Measurements from ENCODE around the gene MORC2. TPM values are rescaled to one million over a fixed set of nuclear protein-coding genes. Genes with fewer than 3 reads are reported as not detected.
A peak's percentile ranks its signal among the peaks of the same experiment; 100 is the strongest.

MORC2 gene
- total and polyA plus RNA-seq, 4 donors = 15.2 to 35.1 (median 28.1) TPM

GRCh38 chr22:30892286-30892685, 76.3 kb downstream of the MORC2 start:
- no peaks in the 10 kb centered on the region for H3K27me3 ChIP-seq (ENCODE audit: control insufficient read depth, insufficient read depth, low read length)
- no peaks in the 10 kb centered on the region for H3K9me3 ChIP-seq (ENCODE audit: control insufficient read depth, insufficient read depth, low read length)
- H3K36me3 ChIP-seq (ENCODE audit: control insufficient read depth, insufficient read depth, low read length) = peaks cover 69% of the 10 kb centered on the region
- no peak overlapping the region for H3K27ac ChIP-seq (ENCODE audit: low read depth, low read length)
- WGBS (ENCODE audit: insufficient coverage) = 90% methylated on average over 8 of the region's 8 CpGs
- no peaks in the 10 kb centered on the region for H3K4me1 ChIP-seq (ENCODE audit: control insufficient read depth, insufficient read depth, low read length)
- H3K4me3 ChIP-seq (ENCODE audit: low read depth, low read length) = no peak overlapping the region
- DNase-seq (ENCODE audit: low read depth in 4 of 6, low spot score in 6 of 6) = no peak

- Histone ChIP-seq H3K4me1 (ENCODE audit: control insufficient read depth, insufficient read depth, low read length) (no peaks in the 10 kb centered on the region), H3K9me3 (ENCODE audit: control insufficient read depth, insufficient read depth, low read length) (no peaks in the 10 kb centered on the region), H3K27me3 (ENCODE audit: control insufficient read depth, insufficient read depth, low read length) (no peaks in the 10 kb centered on the region), H3K4me3 (ENCODE audit: low read depth, low read length) (no peak overlapping the region), H3K36me3 (ENCODE audit: control insufficient read depth, insufficient read depth, low read length) (peaks cover 70% of the 10 kb centered on the region), H3K27ac (ENCODE audit: low read depth, low read length) (no peak overlapping the region)
- no peak for DNase-seq (ENCODE audit: low read depth in 4 of 6, low spot score in 6 of 6)
- WGBS (ENCODE audit: insufficient coverage) = 80% methylated on average over 6 of the region's 6 CpGs
Observed at GRCh38 chr22:30891781-30892180, 76.8 kb downstream of the MORC2 start.

- Histone ChIP-seq H3K36me3 (ENCODE audit: control insufficient read depth, insufficient read depth, low read length) (peaks cover 68% of the 10 kb centered on the region), H3K27ac (ENCODE audit: low read depth, low read length) (no peak overlapping the region), H3K4me3 (ENCODE audit: low read depth, low read length) (no peak overlapping the region), H3K27me3 (ENCODE audit: control insufficient read depth, insufficient read depth, low read length) (no peaks in the 10 kb centered on the region), H3K4me1 (ENCODE audit: control insufficient read depth, insufficient read depth, low read length) (no peaks in the 10 kb centered on the region), H3K9me3 (ENCODE audit: control insufficient read depth, insufficient read depth, low read length) (no peaks in the 10 kb centered on the region)
- WGBS (ENCODE audit: insufficient coverage) = 62% methylated on average over 8 of the region's 8 CpGs
- no peak for DNase-seq (ENCODE audit: low read depth in 4 of 6, low spot score in 6 of 6)
Observed at GRCh38 chr22:30891443-30891755, 77.2 kb downstream of the MORC2 start.

- Histone ChIP-seq H3K4me3 (ENCODE audit: low read depth, low read length) (no peak overlapping the region), H3K36me3 (ENCODE audit: control insufficient read depth, insufficient read depth, low read length) (peaks cover 68% of the 10 kb centered on the region), H3K9me3 (ENCODE audit: control insufficient read depth, insufficient read depth, low read length) (no peaks in the 10 kb centered on the region), H3K27me3 (ENCODE audit: control insufficient read depth, insufficient read depth, low read length) (no peaks in the 10 kb centered on the region), H3K27ac (ENCODE audit: low read depth, low read length) (no peak overlapping the region), H3K4me1 (ENCODE audit: control insufficient read depth, insufficient read depth, low read length) (no peaks in the 10 kb centered on the region)
- WGBS (ENCODE audit: insufficient coverage) = 85% methylated on average over 13 of the region's 17 CpGs
- peak in 1 of 6 donors; percentile 32 for DNase-seq (ENCODE audit: low read depth in 4 of 6, low spot score in 6 of 6)
Observed at GRCh38 chr22:30890686-30891442, 77.7 kb downstream of the MORC2 start.

GRCh38 chr22:30889996-30890480, 78.5 kb downstream of the MORC2 start:
- Histone ChIP-seq H3K4me3 (ENCODE audit: low read depth, low read length) (no peak overlapping the region), H3K27ac (ENCODE audit: low read depth, low read length) (no peak overlapping the region), H3K27me3 (ENCODE audit: control insufficient read depth, insufficient read depth, low read length) (no peaks in the 10 kb centered on the region), H3K36me3 (ENCODE audit: control insufficient read depth, insufficient read depth, low read length) (peaks cover 68% of the 10 kb centered on the region), H3K4me1 (ENCODE audit: control insufficient read depth, insufficient read depth, low read length) (no peaks in the 10 kb centered on the region), H3K9me3 (ENCODE audit: control insufficient read depth, insufficient read depth, low read length) (no peaks in the 10 kb centered on the region)
- no peak for DNase-seq (ENCODE audit: low read depth in 4 of 6, low spot score in 6 of 6)
- WGBS (ENCODE audit: insufficient coverage) = 87% methylated on average over 8 of the region's 9 CpGs

- Histone ChIP-seq H3K36me3 (ENCODE audit: control insufficient read depth, insufficient read depth, low read length) (peaks cover 72% of the 10 kb centered on the region), H3K4me1 (ENCODE audit: control insufficient read depth, insufficient read depth, low read length) (no peaks in the 10 kb centered on the region), H3K4me3 (ENCODE audit: low read depth, low read length) (no peak overlapping the region), H3K9me3 (ENCODE audit: control insufficient read depth, insufficient read depth, low read length) (no peaks in the 10 kb centered on the region), H3K27ac (ENCODE audit: low read depth, low read length) (no peak overlapping the region), H3K27me3 (ENCODE audit: control insufficient read depth, insufficient read depth, low read length) (no peaks in the 10 kb centered on the region)
- DNase-seq (ENCODE audit: low read depth in 4 of 6, low spot score in 6 of 6) = no peak
- WGBS (ENCODE audit: insufficient coverage) = 81% methylated on average over 16 of the region's 17 CpGs
Observed at GRCh38 chr22:30889268-30889995, 79.1 kb downstream of the MORC2 start.

GRCh38 chr22:30887861-30888260, 80.7 kb downstream of the MORC2 start:
- Histone ChIP-seq H3K27ac (ENCODE audit: low read depth, low read length) (no peak overlapping the region), H3K9me3 (ENCODE audit: control insufficient read depth, insufficient read depth, low read length) (no peaks in the 10 kb centered on the region), H3K4me3 (ENCODE audit: low read depth, low read length) (no peak overlapping the region), H3K27me3 (ENCODE audit: control insufficient read depth, insufficient read depth, low read length) (no peaks in the 10 kb centered on the region), H3K4me1 (ENCODE audit: control insufficient read depth, insufficient read depth, low read length) (no peaks in the 10 kb centered on the region), H3K36me3 (ENCODE audit: control insufficient read depth, insufficient read depth, low read length) (peaks cover 68% of the 10 kb centered on the region)
- DNase-seq (ENCODE audit: low read depth in 4 of 6, low spot score in 6 of 6) = no peak
- 96% methylated on average over 5 of the region's 5 CpGs for WGBS (ENCODE audit: insufficient coverage)

- no peak overlapping the region for H3K27ac ChIP-seq (ENCODE audit: low read depth, low read length)
- DNase-seq (ENCODE audit: low read depth in 4 of 6, low spot score in 6 of 6) = no peak
- no peaks in the 10 kb centered on the region for H3K27me3 ChIP-seq (ENCODE audit: control insufficient read depth, insufficient read depth, low read length)
- H3K4me1 ChIP-seq (ENCODE audit: control insufficient read depth, insufficient read depth, low read length) = no peaks in the 10 kb centered on the region
- no peak overlapping the region for H3K4me3 ChIP-seq (ENCODE audit: low read depth, low read length)
- H3K9me3 ChIP-seq (ENCODE audit: control insufficient read depth, insufficient read depth, low read length) = no peaks in the 10 kb centered on the region
- WGBS (ENCODE audit: insufficient coverage) = 80% methylated on average over 11 of the region's 11 CpGs
- H3K36me3 ChIP-seq (ENCODE audit: control insufficient read depth, insufficient read depth, low read length) = peaks cover 65% of the 10 kb centered on the region
Observed at GRCh38 chr22:30887453-30887852, 81.1 kb downstream of the MORC2 start.

- Histone ChIP-seq H3K4me1 (ENCODE audit: control insufficient read depth, insufficient read depth, low read length) (no peaks in the 10 kb centered on the region), H3K36me3 (ENCODE audit: control insufficient read depth, insufficient read depth, low read length) (peaks cover 62% of the 10 kb centered on the region), H3K27ac (ENCODE audit: low read depth, low read length) (no peak overlapping the region), H3K4me3 (ENCODE audit: low read depth, low read length) (no peak overlapping the region), H3K9me3 (ENCODE audit: control insufficient read depth, insufficient read depth, low read length) (no peaks in the 10 kb centered on the region), H3K27me3 (ENCODE audit: control insufficient read depth, insufficient read depth, low read length) (no peaks in the 10 kb centered on the region)
- DNase-seq (ENCODE audit: low read depth in 4 of 6, low spot score in 6 of 6) = no peak
- 94% methylated on average over 9 of the region's 9 CpGs for WGBS (ENCODE audit: insufficient coverage)
Observed at GRCh38 chr22:30885591-30885990, 83.0 kb downstream of the MORC2 start.

- no peaks in the 10 kb centered on the region for H3K4me1 ChIP-seq (ENCODE audit: control insufficient read depth, insufficient read depth, low read length)
- WGBS (ENCODE audit: insufficient coverage) = 87% methylated on average over 2 of the region's 5 CpGs
Observed at GRCh38 chr22:30885001-30885366, 83.6 kb downstream of the MORC2 start.

More at GRCh38 chr22:30885001-30885366, 83.6 kb downstream of the MORC2 start:
- H3K27ac ChIP-seq (ENCODE audit: low read depth, low read length) = no peak overlapping the region
- DNase-seq (ENCODE audit: low read depth in 4 of 6, low spot score in 6 of 6) = no peak
- no peaks in the 10 kb centered on the region for H3K9me3 ChIP-seq (ENCODE audit: control insufficient read depth, insufficient read depth, low read length)
- H3K27me3 ChIP-seq (ENCODE audit: control insufficient read depth, insufficient read depth, low read length) = no peaks in the 10 kb centered on the region
- peaks cover 62% of the 10 kb centered on the region for H3K36me3 ChIP-seq (ENCODE audit: control insufficient read depth, insufficient read depth, low read length)
- no peak overlapping the region for H3K4me3 ChIP-seq (ENCODE audit: low read depth, low read length)
